Muscle of back (tissue), 11 donors: ENCODE data around the gene EEF1AKMT3. TPM values are rescaled to one million over a fixed set of nuclear protein-coding genes. Genes with fewer than 3 reads are reported as not detected.
"Not testable (repeated sequence)": the region's sequence is repeated elsewhere in the genome, so short reads cannot be mapped to it uniquely, and the experiment has no call there.

Experiments used
- DNase-seq, 3 donors: peaks; one replicate each; pipeline versions ENCODE4 v3.0.0 to v3.0.0-alpha.2; 2013
- polyA plus RNA-seq, 10 donors: library from polyadenylated mRNA; unstranded; fragments of 120-200 nt; gene quantifications; one replicate each; pipeline ENCODE4 v1.2.1, GENCODE V29; 2013; ENCODE audit not compliant: insufficient read length in 10 of 10

EEF1AKMT3 gene
- polyA plus RNA-seq, 10 donors = 5.6 to 10.0 (median 6.6) TPM

- no peak for DNase-seq
Measured at GRCh38 chr12:57763881-57764661, 8.3 kb upstream of the EEF1AKMT3 start.

GRCh38 chr12:57764662-57765002 is 7.8 kb upstream of the EEF1AKMT3 start:
- DNase-seq = no peak

- DNase-seq = peak in 1 of 3 donors; percentile 40
Measured at GRCh38 chr12:57765003-57765697, 7.3 kb upstream of the EEF1AKMT3 start.

DNA sequence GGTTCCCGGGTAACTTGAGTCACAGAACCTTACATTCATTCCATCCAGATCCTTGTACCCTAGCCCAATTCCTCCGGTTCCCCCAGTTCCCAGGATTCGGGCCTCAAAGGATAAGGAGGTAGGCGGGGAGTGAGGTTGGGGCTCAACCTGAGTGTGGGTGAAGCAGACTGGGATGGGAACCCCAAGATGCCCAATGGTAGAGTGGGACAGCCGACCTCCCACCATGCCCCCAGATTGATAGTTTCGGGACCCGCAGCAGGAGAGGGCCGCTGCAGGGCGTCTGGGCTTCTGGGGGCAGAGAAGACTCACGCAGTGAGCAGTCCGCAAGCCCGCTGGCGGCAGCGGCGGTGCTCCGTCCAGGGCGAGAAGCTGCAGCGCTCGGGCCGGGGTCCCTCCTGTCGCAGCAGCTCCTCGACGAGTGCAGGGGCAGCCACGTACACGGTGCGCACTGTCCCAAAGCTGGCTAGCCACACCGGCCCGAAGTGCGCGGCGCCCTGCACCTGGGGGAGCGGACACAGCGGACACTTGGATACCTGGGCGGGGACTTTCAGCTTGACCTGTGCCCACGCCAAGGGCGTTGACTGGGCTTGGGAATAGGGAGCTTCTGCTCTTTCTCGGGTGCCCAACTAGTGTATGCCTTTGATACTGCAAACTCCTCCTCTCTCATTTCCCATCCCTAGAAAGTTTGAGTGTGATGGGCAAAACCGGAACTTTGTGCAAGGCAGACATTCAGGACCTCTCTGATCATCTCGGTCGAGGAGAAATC is 6.5 kb upstream of the EEF1AKMT3 start:
- DNase-seq = peak in 1 of 3 donors; percentile 26

- peak in 1 of 3 donors; percentile 32 for DNase-seq
Measured at GRCh38 chr12:57766464-57767304, 5.7 kb upstream of the EEF1AKMT3 start, which contains the start of gene CYP27B1. TSS of gene CYP27B1 (minus strand) at chr12:57767078. CDS start at chr12:57767041, 37 bp downstream.

DNA sequence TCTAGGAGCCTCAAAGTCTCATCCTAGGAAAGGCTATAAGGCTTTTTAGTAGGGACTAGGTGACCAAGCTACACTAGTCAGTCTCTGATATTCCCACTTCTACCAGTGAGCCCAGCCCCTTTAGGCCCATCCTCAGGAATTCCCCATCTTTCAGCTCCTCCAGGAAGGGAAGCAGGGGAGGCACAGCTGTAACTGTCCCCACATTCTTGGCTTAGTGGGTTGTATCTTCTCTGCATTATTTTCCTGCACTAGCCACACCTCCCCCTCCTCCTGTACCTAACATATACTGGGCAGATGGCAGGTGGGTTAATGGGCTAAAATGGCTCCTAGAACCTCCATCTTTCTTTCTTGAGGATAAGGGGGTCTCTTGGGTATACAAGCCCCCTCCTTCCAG is 5.1 kb upstream of the EEF1AKMT3 start:
- no peak for DNase-seq

GRCh38 chr12:57767876-57768275 is 4.5 kb upstream of the EEF1AKMT3 start:
- no peak for DNase-seq

GRCh38 chr12:57769594-57769993 is 2.8 kb upstream of the EEF1AKMT3 start:
- no peak for DNase-seq

GRCh38 chr12:57770734-57771133 is 1.7 kb upstream of the EEF1AKMT3 start:
- DNase-seq = no peak

- DNase-seq = peak in 2 of 3 donors; percentile 91 to 97
Measured at GRCh38 chr12:57771236-57771872, 1.1 kb upstream of the EEF1AKMT3 start.

DNA sequence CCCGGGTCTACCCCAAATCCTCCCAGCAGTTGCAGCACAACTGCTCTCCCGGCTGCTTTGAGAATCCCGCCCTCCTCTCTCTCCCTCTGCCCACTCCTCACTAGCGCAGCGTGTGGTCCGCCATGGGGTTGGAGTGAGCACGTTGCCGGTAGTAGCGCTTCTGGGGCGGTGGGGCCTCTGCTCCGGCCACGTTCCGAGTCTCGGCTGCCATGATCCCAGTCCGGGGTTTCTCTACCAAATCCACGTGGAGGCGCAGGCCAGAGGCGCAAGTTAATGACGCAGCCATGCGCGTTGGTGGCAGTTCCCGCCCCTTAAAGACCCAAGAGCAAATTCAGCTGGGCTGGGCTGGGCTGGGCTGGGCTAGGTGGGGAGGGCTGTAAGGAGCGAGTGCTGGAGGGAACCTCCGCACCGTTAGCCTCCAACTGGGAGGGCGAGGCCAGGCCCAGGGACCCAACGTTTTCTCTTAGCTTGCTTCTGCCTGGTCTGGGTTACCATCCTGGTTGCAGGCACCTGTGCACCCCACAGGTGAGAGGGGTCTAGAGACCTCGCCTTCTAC is 463 bp upstream of the EEF1AKMT3 start, which contains the start of gene METTL1:
Gene METTL1, minus strand, starts transcription at position 233 of the 556 bp plus-strand sequence. Its CDS starts 22 bp downstream, at position 211.
- DNase-seq = peak; percentile 97 to 100 (median 97)

GRCh38 chr12:57774634-57775033 is 2.2 kb downstream of the EEF1AKMT3 start:
- not testable (repeated sequence) for DNase-seq

DNA sequence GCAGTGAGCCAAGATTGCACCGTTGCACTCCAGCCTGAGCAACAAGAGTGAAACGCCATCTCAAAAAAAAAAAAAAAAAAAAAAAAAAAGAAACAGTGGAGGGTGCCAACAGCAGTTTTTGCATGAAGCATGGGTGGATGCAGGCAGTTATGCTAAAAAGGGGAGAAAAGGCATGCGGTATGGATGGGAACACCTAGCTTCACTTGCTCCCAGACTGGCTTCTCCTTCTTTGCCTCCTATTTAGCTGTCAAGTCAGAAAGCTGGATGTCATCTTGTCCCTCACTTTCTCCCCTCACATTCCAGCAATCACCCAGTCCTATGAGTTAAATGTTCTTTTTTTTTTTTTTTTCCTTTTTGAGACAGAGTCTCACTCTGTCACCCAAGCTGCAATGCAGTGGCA is 2.6 kb downstream of the EEF1AKMT3 start:
- DNase-seq = no peak

DNA sequence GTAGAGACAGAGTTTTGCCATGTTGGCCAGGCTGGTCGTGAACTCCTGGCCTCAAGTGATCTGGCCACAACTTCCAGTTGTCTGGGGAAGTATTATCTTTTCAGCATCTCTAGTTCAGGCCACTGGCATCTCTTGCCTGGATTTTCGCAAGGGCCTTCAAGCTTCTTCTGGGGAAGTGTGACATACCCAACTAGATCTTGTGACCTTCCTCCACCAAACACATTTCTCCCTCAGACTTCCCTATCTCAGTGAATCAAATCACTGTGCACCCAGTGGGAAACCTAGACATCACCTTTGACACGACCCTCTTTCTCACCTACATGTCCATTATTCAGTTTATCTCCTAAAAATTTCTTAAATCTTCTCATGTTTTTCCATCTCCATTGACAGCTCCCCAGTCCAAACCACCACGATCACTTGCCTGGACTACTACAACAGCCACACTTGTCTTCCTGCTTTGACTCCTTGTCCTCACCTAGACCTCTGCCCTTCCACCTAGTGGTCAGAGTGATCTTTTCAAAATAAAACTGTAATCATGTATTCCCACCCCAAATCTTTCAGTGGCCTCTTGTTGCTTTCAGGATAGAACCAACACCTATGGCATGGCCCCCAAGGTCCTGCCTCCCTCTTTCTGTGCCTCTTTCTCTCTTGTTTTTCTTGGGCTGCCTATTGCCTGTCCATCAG is 3.3 kb downstream of the EEF1AKMT3 start:
- no peak for DNase-seq

DNA sequence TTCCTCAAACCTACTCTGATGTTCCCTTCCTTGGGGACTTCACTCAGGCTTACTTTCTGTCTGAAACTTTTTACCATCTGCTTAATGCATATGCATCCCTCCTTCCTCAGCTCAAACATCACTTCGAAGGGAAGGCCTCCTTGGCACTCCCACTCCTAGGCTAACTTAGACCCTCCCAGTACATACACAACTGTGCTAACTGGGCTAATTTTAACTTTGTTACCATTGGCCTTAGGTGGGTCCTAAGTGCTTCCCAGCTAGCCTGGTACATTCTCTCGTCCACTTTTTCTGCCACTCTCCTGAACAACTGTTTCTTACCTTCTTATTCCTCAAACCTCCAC is 3.8 kb downstream of the EEF1AKMT3 start:
- DNase-seq = no peak

- no peak for DNase-seq
Measured at GRCh38 chr12:57777367-57777766, 5.0 kb downstream of the EEF1AKMT3 start.

- DNase-seq = no peak
Measured at GRCh38 chr12:57777911-57778310, 5.5 kb downstream of the EEF1AKMT3 start.

- DNase-seq = no peak
Measured at GRCh38 chr12:57779736-57780135, 7.3 kb downstream of the EEF1AKMT3 start.

GRCh38 chr12:57780284-57780897 is 8.0 kb downstream of the EEF1AKMT3 start:
- DNase-seq = no peak

GRCh38 chr12:57781244-57781643 is 8.8 kb downstream of the EEF1AKMT3 start:
- DNase-seq = no peak
